ENCODE measurements around the gene ABHD11. TPM values are rescaled to one million over a fixed set of nuclear protein-coding genes. Genes with fewer than 3 reads are reported as not detected.

Gene ABHD11
- total and polyA plus RNA-seq, 9 of the 15 experiments (the other 6 are each of a cell fraction or from before 2014, with no cell fraction given) = 7.7 to 44.2 (median 18.9) TPM

GRCh38 chr7:73738612-73739386, at the start of gene ABHD11 (continued):
- no peak for TF ChIP-seq ZNF318 (IDR thresholded peaks at IDR 0.05; ENCODE audit: borderline replicate concordance in 1 of 2, low read depth in 1 of 2)
- TF ChIP-seq NFATC3 (IDR thresholded peaks at IDR 0.05) = no peak
- TF ChIP-seq ZNF592 (IDR thresholded peaks at IDR 0.05) = no peak; the same call in none of the 2 replicates
- no peak for TF ChIP-seq NFE2 (IDR thresholded peaks at IDR 0.05; ENCODE audit: low read depth)
- TF ChIP-seq CEBPB (tag; IDR thresholded peaks at IDR 0.05) = peak; percentile 98
- 0 out of 2 replicates have a peak, but pooled peaks have one; percentile 26 for TF ChIP-seq FOXP4 (CRISPR knock-in tag; IDR thresholded peaks at IDR 0.05; ENCODE audit: borderline replicate concordance)
- TF ChIP-seq ZNF282 (CRISPR knock-in tag; IDR thresholded peaks at IDR 0.05) = no peak; the same call in 1 of the 2 replicates
- TF ChIP-seq PHF20 (IDR thresholded peaks at IDR 0.05; ENCODE audit: partially characterized antibody) = peak; percentile 68
- TF ChIP-seq KAT2B (IDR thresholded peaks at IDR 0.05; ENCODE audit: low read depth, low read length) = no peak
- TF ChIP-seq CSDE1 (IDR thresholded peaks at IDR 0.05) = no peak

All from K562 (cell line).